Eye (tissue), 1 donor: ENCODE data around the gene KIAA1614.

Source experiments
- DNase-seq: peaks from one replicate; pipeline ENCODE4 v3.0.0-alpha.2; 2015

KIAA1614 gene

DNA sequence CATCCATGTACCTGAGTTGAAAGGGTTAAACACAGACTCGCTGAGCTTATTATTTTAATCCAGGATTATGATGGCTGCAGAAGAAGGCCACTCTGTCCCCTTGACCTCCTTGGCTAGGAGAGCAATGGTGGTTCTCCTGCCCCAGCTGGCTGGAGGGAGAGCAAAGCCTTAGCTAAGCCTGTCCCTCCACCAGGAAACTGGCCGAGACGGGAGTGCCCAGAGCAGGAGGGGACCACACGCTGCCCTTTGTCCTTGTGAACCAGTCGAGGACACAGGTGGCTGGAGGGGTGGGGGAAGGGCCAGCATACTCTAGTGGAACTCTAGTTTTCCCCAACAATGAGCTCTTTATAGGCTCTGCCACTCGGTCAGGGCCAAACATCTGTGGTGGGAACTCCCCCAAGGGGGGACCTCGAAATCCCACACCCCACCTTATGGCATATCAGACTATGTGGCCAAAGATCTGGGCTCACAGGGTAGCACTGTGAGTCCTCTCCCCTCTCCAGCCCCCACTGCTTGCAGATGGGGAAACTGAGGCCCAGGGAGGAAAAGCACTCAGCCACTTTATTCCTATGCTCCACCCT lies 12.9 kb downstream of the KIAA1614 start:
- DNase-seq, result peak; percentile 75

- DNase-seq, result peak; percentile 95
These were observed 13.7 kb downstream of the KIAA1614 start for GRCh38 chr1:180926164-180926981.

GRCh38 chr1:180927348-180927747 lies 14.7 kb downstream of the KIAA1614 start:
- DNase-seq, result peak; percentile 64

DNA sequence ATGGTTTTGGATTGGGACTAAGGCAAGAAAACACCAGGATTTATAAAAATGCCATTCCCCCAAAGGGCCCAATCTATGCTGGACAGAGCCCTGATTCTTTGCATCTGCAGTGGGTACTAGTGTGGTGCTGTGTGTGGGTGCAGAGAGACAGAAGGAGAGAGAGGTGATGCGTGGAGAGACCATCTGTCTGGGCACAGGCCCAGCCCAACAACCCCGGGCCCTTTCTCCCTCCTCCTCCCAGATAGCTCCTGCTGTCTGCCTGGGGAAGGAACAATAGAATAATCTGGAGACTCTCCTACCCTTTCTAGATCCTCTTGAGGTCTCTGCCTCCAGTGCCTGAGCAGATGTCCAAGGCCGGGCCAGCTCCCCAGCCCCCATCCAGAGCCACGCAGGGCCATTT lies 15.1 kb downstream of the KIAA1614 start:
- DNase-seq, result peak; percentile 79

DNA sequence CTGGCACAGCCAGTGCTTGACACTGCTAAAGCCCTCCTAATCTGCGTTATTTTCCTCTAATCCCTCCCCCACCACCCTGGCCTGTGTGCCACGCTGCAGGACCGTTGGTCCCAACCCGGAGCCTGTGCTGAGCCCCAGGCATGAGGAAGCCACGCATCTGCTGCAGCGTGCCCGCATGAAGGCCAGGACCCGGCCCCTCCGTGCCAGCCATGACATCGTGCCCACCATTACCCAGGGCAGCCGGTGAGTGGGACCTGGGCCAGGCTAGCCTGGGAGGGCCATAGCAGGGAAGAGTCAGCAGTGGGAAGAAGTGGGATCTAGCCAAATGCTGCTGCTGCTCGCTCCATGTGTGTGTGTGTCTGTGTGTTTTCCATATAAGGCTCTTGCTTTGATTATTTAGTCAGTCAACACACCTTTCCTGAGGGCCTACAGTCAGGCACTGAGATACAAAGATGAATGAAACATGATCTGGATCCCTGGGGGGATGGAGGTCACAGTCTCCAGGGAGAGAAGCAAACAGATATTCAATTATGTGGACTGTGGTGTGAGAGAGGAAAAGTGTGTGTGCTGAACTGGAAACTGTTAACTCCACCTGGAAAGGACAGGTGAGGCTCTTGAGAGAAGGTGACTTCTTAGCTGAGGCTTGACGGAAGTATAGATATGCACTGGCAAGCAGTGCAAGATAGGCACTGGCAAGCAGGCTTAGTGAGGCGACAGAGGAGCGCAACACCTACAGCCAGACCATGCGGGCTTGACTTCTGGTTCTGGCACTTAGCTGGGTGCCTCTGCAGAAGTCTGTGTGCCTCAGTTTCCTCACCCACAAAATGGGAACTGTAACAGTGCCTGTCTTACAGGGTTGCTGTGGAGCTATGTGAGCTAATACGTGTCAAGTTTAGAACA lies 15.9 kb downstream of the KIAA1614 start:
- no peak for DNase-seq

GRCh38 chr1:180929389-180929788 lies 16.7 kb downstream of the KIAA1614 start:
- no peak for DNase-seq

DNA sequence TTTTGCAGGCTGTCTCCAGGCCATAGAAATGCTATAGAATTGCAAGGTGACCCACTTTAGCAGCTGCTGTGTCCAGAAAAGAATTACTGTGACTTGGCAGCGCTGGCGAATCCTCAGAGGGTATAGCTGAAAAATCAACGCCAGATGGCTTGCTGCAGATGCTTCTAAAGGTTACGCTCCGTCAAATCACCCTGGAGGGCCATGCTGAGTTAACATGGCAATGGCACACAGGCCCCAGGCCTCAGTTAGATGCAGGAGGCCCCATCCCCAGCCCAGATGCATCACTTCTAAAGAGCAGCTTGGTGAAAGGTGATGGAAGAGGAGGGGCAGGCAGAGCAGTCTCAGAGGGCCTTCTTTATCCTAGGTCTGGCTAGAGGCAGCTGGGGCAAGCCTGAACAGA lies 18.0 kb downstream of the KIAA1614 start:
- DNase-seq, result peak; percentile 89

- DNase-seq, result no peak
These were observed 18.8 kb downstream of the KIAA1614 start for GRCh38 chr1:180931529-180931928.

- no peak for DNase-seq
These were observed 19.7 kb downstream of the KIAA1614 start for GRCh38 chr1:180932378-180932777.

DNA sequence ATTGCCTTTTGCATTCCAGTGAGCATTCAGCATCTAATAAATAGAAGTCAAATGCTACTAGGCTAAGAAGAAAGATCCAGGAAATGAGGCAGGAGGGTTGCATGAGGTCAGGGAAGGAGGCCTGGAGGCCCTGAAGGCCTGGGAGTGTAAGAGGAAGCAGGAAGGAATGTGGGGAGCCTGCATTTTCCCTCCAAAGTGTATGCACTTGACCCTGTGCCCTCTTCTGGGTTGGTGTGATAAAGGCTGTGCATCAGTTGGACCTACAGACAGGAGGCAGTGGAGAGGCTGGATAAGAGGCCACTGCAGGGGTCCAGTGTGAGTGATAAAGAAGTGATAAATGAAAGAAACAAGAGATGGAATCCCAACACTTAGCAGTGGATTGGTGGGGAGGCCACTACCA lies 20.4 kb downstream of the KIAA1614 start:
- DNase-seq, result no peak

GRCh38 chr1:180934563-180934962 lies 21.9 kb downstream of the KIAA1614 start:
- no peak for DNase-seq

DNA sequence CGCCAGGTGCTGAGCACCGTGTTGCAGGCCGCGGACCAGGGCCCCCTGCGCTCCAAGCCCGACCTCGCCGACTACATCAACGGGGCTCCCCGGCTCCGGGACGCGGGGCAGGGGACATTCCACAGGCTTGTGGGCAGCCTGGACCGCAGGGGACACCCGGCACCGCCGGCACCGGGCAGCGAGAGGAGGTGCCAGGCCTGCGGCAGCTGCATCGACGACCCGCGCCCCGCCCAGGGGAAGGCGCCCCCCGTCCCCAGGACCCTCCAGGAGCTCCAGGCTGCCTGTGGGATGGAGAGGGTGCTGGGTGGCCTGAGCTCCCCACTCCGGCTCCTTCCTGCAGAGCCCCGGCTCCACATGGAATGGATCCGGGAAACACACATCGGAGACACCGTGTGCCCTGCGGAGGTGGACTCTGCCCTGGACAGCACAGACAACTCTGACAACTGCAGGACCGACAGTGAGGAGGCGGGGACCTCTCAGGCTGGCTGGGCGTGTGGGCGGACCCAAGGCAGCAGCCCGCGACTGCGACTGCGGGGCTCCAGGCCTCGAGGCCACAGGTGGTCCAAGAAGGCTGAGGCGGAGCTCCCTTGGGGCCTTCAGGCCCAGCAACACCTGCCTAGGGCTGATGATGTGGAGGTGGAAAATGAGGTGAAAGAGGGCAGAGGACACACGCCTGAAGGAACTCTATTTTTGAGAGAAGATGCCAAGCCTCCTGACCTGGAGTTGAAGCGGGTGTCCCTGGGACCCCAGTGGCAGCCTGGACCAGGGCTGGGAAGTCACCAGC lies 22.8 kb downstream of the KIAA1614 start:
- no peak for DNase-seq

DNA sequence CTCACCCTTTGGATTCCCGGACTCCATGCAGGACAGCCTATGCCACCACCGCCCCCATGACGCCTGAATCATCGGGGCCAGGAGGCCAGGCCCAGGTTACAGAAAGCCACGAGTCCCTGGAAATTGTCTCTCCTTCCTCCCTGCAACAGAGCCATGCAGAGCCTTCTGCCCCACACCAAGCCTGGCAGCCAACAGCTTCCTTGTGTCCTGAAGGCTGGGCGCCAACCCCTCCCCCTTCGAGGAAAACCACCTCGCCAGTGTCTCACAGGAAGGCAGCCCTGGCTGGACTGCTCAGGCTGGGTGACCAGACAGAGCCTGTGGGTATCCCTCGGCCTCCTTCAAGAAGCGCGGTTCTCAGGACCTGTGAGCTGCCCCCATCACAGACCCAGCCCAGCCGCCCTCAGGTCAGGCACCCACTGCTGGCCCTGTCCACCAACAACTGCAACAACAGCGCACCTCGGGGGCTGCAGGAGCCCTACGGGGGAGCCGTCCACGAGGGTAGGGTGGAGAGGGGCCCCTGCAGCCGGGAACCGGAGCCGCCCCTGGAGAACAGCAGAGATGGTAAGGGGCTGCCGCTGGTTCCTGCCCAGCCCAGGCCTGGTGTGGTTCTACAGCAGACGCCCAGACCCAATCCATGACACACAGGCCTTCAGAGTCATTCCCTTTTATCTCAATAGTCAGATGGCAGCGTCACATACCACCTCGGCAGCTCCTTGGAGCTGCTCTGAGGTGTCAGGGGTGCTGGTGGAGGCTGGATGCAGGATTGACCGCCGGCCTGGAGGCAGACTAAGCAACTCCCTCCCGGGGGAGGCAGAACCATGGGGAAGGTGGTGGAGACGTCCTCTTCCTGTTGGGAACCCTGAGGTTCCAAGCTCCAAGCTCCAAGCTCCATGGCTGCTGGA lies 23.7 kb downstream of the KIAA1614 start:
- no peak for DNase-seq

DNA sequence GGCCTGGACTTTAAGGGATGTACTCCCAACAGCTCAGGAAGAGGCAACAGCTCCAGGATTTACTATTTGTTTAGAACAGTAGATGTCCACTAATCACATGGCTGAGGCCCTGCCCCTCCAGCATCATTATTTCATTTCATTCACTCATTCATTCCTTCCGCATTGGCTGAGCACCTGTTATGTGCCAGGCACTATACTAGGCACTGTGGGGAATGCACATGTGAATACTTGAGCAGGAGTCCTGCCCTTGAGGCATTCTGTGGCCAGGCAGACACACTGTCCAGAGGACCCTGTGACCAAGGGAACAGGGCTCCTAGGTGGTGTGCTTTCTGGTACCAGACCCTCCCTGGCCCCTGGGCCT lies 24.3 kb downstream of the KIAA1614 start:
- DNase-seq, result no peak

GRCh38 chr1:180937624-180938225 lies 25.0 kb downstream of the KIAA1614 start:
- DNase-seq, result no peak

GRCh38 chr1:180939073-180939710 lies 26.5 kb downstream of the KIAA1614 start:
- DNase-seq, result no peak

GRCh38 chr1:180939711-180940103 lies 27.0 kb downstream of the KIAA1614 start:
- DNase-seq, result no peak

GRCh38 chr1:180940445-180940844 lies 27.7 kb downstream of the KIAA1614 start:
- DNase-seq, result no peak

- DNase-seq, result no peak
These were observed 29.0 kb downstream of the KIAA1614 start for GRCh38 chr1:180941518-180942275.

- DNase-seq, result no peak
These were observed 32.5 kb downstream of the KIAA1614 start for GRCh38 chr1:180945151-180945550.
